GM19438 (cell line): Measurements from ENCODE around the gene HMX2.
"Not testable (repeated sequence)": the region's sequence is repeated elsewhere in the genome, so short reads cannot be mapped to it uniquely, and the experiment has no call there.

Source experiments
- ATAC-seq: cut with Tn5 transposase; IDR thresholded peaks from one replicate; pipeline ENCODE4 v1.9.1; 2021; ENCODE audit warnings: low read depth; ENCODE audit not compliant: unreplicated experiment

HMX2 gene

GRCh38 chr10:123150271-123150985 lies 2.5 kb downstream of the HMX2 start:
- ATAC-seq: no peak

GRCh38 chr10:123150986-123151736 lies 3.2 kb downstream of the HMX2 start:
- no peak for ATAC-seq

GRCh38 chr10:123151737-123152135 lies 3.8 kb downstream of the HMX2 start:
- ATAC-seq: no peak

- ATAC-seq: no peak
Measured at GRCh38 chr10:123153486-123154091, 5.7 kb downstream of the HMX2 start.

DNA sequence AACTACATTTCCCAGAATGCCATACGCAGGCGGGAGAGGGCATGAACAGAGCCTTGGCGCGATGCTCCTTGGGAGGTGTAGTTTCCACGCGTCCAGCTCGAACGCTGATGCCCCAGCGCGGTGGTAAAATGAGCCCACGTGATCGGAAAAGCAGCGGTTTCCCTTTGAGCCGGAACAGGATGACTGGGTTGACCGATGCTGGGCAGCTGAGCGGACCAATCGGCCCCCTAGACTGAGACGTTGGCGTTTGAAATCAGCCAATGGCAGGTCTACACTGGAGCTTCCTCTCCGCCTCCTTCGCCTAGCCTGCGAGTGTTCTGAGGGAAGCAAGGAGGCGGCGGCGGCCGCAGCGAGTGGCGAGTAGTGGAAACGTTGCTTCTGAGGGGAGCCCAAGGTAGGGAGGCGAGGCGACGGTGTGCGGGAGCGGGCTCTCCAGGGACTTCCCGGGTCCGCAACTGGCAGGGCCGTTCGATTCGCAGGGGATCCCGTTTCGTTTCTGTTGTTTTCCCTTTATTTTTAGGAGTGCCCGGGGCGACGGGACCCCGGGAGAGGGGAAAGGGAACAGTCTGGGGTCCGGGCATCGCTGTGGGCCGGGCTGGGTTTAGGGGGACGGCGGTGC lies 6.3 kb downstream of the HMX2 start, which contains the start of gene BUB3:
TSS of gene BUB3 (plus strand) at position 311 of the 619 bp plus-strand sequence. CDS start 516 bp downstream, outside the sequence.
- ATAC-seq: peak; percentile 88

DNA sequence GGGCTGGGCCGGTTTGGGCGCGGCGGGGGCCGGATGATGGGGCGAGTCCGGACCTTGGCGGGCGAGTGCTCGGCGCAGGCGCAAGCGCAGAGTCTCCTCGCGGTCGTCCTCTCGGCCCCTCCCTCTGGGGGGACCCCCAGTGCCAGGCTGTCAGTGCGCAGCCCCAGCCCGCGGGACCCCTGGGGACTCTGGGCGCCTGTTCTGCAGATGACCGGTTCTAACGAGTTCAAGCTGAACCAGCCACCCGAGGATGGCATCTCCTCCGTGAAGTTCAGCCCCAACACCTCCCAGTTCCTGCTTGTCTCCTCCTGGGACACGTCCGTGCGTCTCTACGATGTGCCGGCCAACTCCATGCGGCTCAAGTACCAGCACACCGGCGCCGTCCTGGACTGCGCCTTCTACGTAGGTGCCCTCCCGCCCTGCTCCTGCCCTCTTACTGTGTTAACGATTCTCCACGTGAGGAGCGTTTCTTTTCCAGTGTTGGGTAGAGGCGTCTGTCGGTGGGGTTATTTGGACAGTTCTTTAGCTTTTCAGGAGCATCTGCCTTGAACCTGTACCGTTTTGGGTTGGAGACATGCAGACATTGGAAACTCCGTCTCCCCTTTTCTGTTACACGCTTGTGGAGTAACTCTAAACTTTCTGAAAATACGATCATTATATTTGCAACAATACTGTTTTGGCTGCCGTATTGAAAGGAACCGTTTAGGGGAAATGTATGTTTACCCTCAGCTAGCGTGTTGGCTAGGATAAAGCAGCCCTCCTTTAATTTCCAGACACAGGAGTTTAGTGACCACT lies 7.0 kb downstream of the HMX2 start:
- peak; percentile 47 for ATAC-seq

GRCh38 chr10:123156078-123156477 lies 8.1 kb downstream of the HMX2 start:
- no peak for ATAC-seq

DNA sequence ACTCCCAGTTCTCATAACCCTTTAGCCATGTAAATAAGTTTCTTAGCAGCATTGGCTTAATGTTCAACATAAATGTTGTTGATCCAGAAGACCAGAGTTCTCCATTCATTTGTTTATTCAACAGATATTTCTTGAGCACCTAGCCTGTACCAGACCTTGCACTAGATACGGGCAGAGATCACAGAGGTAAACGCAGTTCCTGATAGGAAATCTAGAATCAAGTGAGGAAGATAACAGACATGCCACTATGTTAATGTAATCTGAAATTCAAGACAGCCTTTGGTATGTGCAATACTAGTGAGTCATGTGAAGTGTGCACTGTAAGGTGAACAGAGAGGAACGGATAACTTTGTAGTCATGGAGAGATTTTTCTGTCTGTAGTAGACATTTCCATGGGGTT lies 9.3 kb downstream of the HMX2 start:
- ATAC-seq: no peak

- no peak for ATAC-seq
Measured at GRCh38 chr10:123158682-123159081, 10.7 kb downstream of the HMX2 start.

DNA sequence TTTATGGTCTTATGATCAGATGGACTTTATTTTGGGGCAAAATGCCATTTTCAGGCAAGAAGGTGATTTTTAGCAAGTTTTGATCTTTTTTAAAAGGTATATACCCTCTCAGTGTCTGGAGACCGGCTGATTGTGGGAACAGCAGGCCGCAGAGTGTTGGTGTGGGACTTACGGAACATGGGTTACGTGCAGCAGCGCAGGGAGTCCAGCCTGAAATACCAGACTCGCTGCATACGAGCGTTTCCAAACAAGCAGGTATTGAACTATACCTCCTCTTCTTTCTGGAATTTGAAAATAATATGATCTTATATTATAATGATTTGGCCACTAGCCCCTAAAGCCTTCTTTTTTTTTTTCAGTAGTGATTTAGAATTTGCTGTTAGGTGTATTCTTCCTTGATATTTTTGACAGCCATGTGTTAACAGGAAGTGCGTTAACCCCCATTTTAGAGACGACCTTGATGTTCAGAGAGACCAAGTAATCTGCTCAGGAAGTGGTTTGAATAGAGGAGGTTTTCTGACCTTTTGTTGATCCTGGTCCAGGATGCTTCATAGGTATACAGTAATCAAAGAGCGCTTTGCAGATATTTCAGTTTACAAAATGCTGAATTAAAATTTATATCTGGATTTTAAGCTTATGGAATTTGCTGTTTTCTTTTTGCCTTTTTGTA lies 12.5 kb downstream of the HMX2 start:
- no peak for ATAC-seq

DNA sequence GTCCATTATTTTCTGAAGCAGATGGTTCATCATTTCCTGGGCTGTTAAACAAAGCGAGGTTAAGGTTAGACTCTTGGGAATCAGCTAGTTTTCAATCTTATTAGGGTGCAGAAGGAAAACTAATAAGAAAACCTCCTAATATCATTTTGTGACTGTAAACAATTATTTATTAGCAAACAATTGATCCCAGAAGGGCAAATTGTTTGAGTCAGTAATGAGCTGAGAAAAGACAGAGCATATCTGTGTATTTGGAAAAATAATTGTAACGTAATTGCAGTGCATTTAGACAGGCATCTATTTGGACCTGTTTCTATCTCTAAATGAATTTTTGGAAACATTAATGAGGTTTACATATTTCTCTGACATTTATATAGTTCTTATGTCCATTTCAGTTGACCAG lies 16.4 kb downstream of the HMX2 start:
- ATAC-seq: no peak

DNA sequence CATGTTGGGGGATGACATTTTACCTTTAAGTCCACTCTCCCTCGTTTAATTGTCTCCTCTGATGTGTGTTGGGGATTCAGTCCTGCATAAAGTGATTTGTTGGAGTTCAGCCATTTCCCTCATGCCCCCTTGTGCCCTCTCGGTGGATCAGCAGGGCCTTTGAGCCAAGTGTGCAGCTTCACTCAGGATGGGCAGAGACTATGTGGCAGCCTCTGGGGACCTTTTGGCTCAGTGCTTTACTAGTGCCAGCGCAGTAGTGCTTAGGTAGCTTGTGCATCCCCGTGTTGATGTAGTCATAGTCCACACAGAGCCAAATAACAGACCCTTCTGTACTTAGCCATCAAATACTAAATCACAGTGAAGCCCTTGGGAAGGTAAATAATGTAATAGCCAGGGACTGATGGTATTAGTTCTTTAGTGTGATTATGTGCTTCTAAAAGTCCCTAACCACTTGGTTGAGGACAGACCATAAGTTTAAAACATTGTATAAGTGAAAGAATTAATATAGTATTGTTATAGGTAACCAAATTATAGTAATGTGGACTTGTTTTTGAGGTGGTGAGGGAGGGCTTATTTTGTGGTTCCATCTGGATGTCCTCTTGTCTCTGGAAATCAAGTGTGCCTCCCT lies 17.6 kb downstream of the HMX2 start:
- ATAC-seq: no peak

GRCh38 chr10:123166618-123167017 lies 18.7 kb downstream of the HMX2 start:
- ATAC-seq: no peak

GRCh38 chr10:123170961-123171360 lies 23.0 kb downstream of the HMX2 start:
- no peak for ATAC-seq

- ATAC-seq: not testable (repeated sequence)
Measured at GRCh38 chr10:123171616-123172015, 23.7 kb downstream of the HMX2 start.

GRCh38 chr10:123175389-123176387 lies 27.8 kb downstream of the HMX2 start:
- ATAC-seq: no peak

- ATAC-seq: not testable (repeated sequence)
Measured at GRCh38 chr10:123178390-123178789, 30.5 kb downstream of the HMX2 start.
